ENCODE data around the gene WWOX. TPM values are rescaled to one million over a fixed set of nuclear protein-coding genes. Genes with fewer than 3 reads are reported as not detected.

Gene WWOX
- polyA plus RNA-seq, 1 donor from 2014 or later: 25.6 TPM

GRCh38 chr16:78285437-78285922 lies 186.0 kb downstream of the WWOX start:
- Histone ChIP-seq H3K36me3 (ENCODE audit: insufficient read depth, low read length) (no peaks in the 10 kb centered on the region), H3K27me3 (ENCODE audit: insufficient read depth, low read depth, low read length) (no peaks in the 10 kb centered on the region), H3F3A (ENCODE audit: insufficient read depth, low read length, poor library complexity, severe bottlenecking) (no peaks in the 10 kb centered on the region), H3K9me2 (ENCODE audit: insufficient read depth, low read length) (no peaks in the 10 kb centered on the region), H4K20me1 (ENCODE audit: insufficient read depth) (no peaks in the 10 kb centered on the region), H3K27ac (ENCODE audit: low read length) (no peak overlapping the region), H3K4me2 (ENCODE audit: low read length) (no peak overlapping the region), H2AFZ (ENCODE audit: low read depth, low read length) (no peak overlapping the region), H3K79me2 (replicated peaks; ENCODE audit: insufficient read depth, low read length) (no peaks in the 10 kb centered on the region), H3K9me3 (ENCODE audit: low read length) (no peaks in the 10 kb centered on the region), H3K4me3 (ENCODE audit: low read length) (no peak overlapping the region), H3K9ac (ENCODE audit: low read length) (no peak overlapping the region)
- TF ChIP-seq POLR2AphosphoS5 (IDR thresholded peaks at IDR 0.05) (no peak), TAF1 (IDR thresholded peaks at IDR 0.05; ENCODE audit: low read depth) (no peak), REST (IDR thresholded peaks at IDR 0.05; ENCODE audit: borderline replicate concordance) (no peak), CTCF (IDR thresholded peaks at IDR 0.05; ENCODE audit: poor library complexity, severe bottlenecking) (no peak), RAD21 (conservative IDR thresholded peaks at IDR 0.05) (no peak), SMC3 (conservative IDR thresholded peaks at IDR 0.05; ENCODE audit: poor library complexity) (no peak), EZH2 (IDR thresholded peaks at IDR 0.05; ENCODE audit: borderline replicate concordance, insufficient read depth, low read length, poor library complexity, severe bottlenecking) (no peak), MXI1 (conservative IDR thresholded peaks at IDR 0.05; ENCODE audit: poor library complexity, severe bottlenecking) (no peak), EP300 (conservative IDR thresholded peaks at IDR 0.05; ENCODE audit: poor library complexity, severe bottlenecking) (no peak)

GRCh38 chr16:78286065-78286464 lies 186.6 kb downstream of the WWOX start:
- Histone ChIP-seq H3K36me3 (ENCODE audit: insufficient read depth, low read length) (no peaks in the 10 kb centered on the region), H3K9me3 (ENCODE audit: low read length) (no peaks in the 10 kb centered on the region), H2AFZ (ENCODE audit: low read depth, low read length) (no peak overlapping the region), H3K27ac (ENCODE audit: low read length) (no peak overlapping the region), H3K4me2 (ENCODE audit: low read length) (no peak overlapping the region), H3K79me2 (replicated peaks; ENCODE audit: insufficient read depth, low read length) (no peaks in the 10 kb centered on the region), H3F3A (ENCODE audit: insufficient read depth, low read length, poor library complexity, severe bottlenecking) (no peaks in the 10 kb centered on the region), H3K27me3 (ENCODE audit: insufficient read depth, low read depth, low read length) (no peaks in the 10 kb centered on the region), H3K4me3 (ENCODE audit: low read length) (no peak overlapping the region), H4K20me1 (ENCODE audit: insufficient read depth) (no peaks in the 10 kb centered on the region), H3K9me2 (ENCODE audit: insufficient read depth, low read length) (no peaks in the 10 kb centered on the region), H3K9ac (ENCODE audit: low read length) (no peak overlapping the region)
- TF ChIP-seq EP300 (conservative IDR thresholded peaks at IDR 0.05; ENCODE audit: poor library complexity, severe bottlenecking) (no peak), POLR2AphosphoS5 (IDR thresholded peaks at IDR 0.05) (no peak), CTCF (IDR thresholded peaks at IDR 0.05; ENCODE audit: poor library complexity, severe bottlenecking) (no peak), REST (IDR thresholded peaks at IDR 0.05; ENCODE audit: borderline replicate concordance) (no peak), EZH2 (IDR thresholded peaks at IDR 0.05; ENCODE audit: borderline replicate concordance, insufficient read depth, low read length, poor library complexity, severe bottlenecking) (no peak), RAD21 (conservative IDR thresholded peaks at IDR 0.05) (no peak), TAF1 (IDR thresholded peaks at IDR 0.05; ENCODE audit: low read depth) (no peak), SMC3 (conservative IDR thresholded peaks at IDR 0.05; ENCODE audit: poor library complexity) (no peak)

Data from neural cell (in vitro differentiated cells).